HG02678 (cell line): ENCODE results near the gene KSR2.

Experiments used
- ATAC-seq: cut with Tn5 transposase; IDR thresholded peaks from one replicate; pipeline ENCODE4 v1.9.1; 2021; ENCODE audit warnings: mild to moderate bottlenecking, moderate library complexity; ENCODE audit not compliant: unreplicated experiment

Gene KSR2

GRCh38 chr12:117702741-117703140, 266.0 kb downstream of the KSR2 start:
- ATAC-seq, result no peak

- no peak for ATAC-seq
Observed at GRCh38 chr12:117699575-117699974, 269.2 kb downstream of the KSR2 start.

- no peak for ATAC-seq
Observed at GRCh38 chr12:117699118-117699517, 269.7 kb downstream of the KSR2 start.

GRCh38 chr12:117695956-117696355, 272.8 kb downstream of the KSR2 start:
- ATAC-seq, result no peak

GRCh38 chr12:117692512-117692911, 276.3 kb downstream of the KSR2 start:
- ATAC-seq, result no peak

GRCh38 chr12:117689857-117690256, 278.9 kb downstream of the KSR2 start:
- no peak for ATAC-seq

GRCh38 chr12:117688446-117688845, 280.3 kb downstream of the KSR2 start:
- ATAC-seq, result no peak

- ATAC-seq, result no peak
Observed at GRCh38 chr12:117686911-117687377, 281.8 kb downstream of the KSR2 start.

- no peak for ATAC-seq
Observed at GRCh38 chr12:117686210-117686609, 282.6 kb downstream of the KSR2 start.

- ATAC-seq, result no peak
Observed at GRCh38 chr12:117685110-117685926, 283.5 kb downstream of the KSR2 start.

GRCh38 chr12:117684471-117684870, 284.3 kb downstream of the KSR2 start:
- ATAC-seq, result no peak

GRCh38 chr12:117680312-117680711, 288.5 kb downstream of the KSR2 start:
- ATAC-seq, result no peak

- ATAC-seq, result no peak
Observed at GRCh38 chr12:117679776-117680175, 289.0 kb downstream of the KSR2 start.

- no peak for ATAC-seq
Observed at GRCh38 chr12:117674763-117675162, 294.0 kb downstream of the KSR2 start.

GRCh38 chr12:117674313-117674712, 294.5 kb downstream of the KSR2 start:
- ATAC-seq, result no peak

- no peak for ATAC-seq
Observed at GRCh38 chr12:117671734-117672133, 297.1 kb downstream of the KSR2 start.

GRCh38 chr12:117664169-117664568, 304.6 kb downstream of the KSR2 start:
- ATAC-seq, result no peak

GRCh38 chr12:117662620-117663395, 306.0 kb downstream of the KSR2 start:
- no peak for ATAC-seq

- no peak for ATAC-seq
Observed at GRCh38 chr12:117662220-117662619, 306.6 kb downstream of the KSR2 start.

- ATAC-seq, result no peak
Observed at GRCh38 chr12:117661471-117661870, 307.3 kb downstream of the KSR2 start.

GRCh38 chr12:117660896-117661295, 307.9 kb downstream of the KSR2 start:
- no peak for ATAC-seq

GRCh38 chr12:117658226-117658625, 310.6 kb downstream of the KSR2 start:
- no peak for ATAC-seq
